Trophoblast cell (in vitro differentiated cells and primary cell): Measurements from ENCODE around the gene ZNF660.
A peak's percentile ranks its signal among the peaks of the same experiment; 100 is the strongest.

Experiments used
- DNase-seq, 2 donors: peaks; one replicate each; pipeline ENCODE4 v3.0.0-alpha.2; 2016
- H2AFZ ChIP-seq: 2 replicates; pipeline ENCODE4 v1.6.1; 2013; ENCODE audit warnings: low read length, moderate library complexity, mild to moderate bottlenecking; ENCODE audit not compliant: insufficient read depth, poor library complexity
- H2AK5ac ChIP-seq: 2 replicates; pipeline ENCODE4 v1.6.1; 2013; ENCODE audit warnings: mild to moderate bottlenecking, low read length
- H2BK120ac ChIP-seq: 2 replicates; pipeline ENCODE4 v1.6.1; 2013; ENCODE audit warnings: low read length, mild to moderate bottlenecking, moderate library complexity; ENCODE audit not compliant: insufficient read depth, poor library complexity
- H2BK12ac ChIP-seq: 2 replicates; pipeline ENCODE4 v1.6.1; 2013; ENCODE audit warnings: mild to moderate bottlenecking, low read length, moderate library complexity
- H2BK5ac ChIP-seq: 2 replicates; pipeline ENCODE4 v1.6.1; 2013; ENCODE audit warnings: low read length, low read depth, moderate library complexity, mild to moderate bottlenecking; ENCODE audit not compliant: poor library complexity
- H3K14ac ChIP-seq: 2 replicates; pipeline ENCODE4 v1.6.1; 2013; ENCODE audit warnings: mild to moderate bottlenecking, low read length
- H3K18ac ChIP-seq: 2 replicates; pipeline ENCODE4 v1.6.1; 2013; ENCODE audit warnings: mild to moderate bottlenecking, low read length
- H3K23ac ChIP-seq: 2 replicates; pipeline ENCODE4 v1.6.1; 2013; ENCODE audit warnings: low read length
- H3K27ac ChIP-seq: 2 replicates; pipeline ENCODE4 v1.5.1; 2013; ENCODE audit warnings: low read depth, mild to moderate bottlenecking, inconsistent platforms, low read length, moderate library complexity
- H3K27me3 ChIP-seq: 2 replicates; pipeline ENCODE4 v1.6.1; 2013; ENCODE audit warnings: inconsistent platforms, mild to moderate bottlenecking, low read length, moderate library complexity; ENCODE audit not compliant: insufficient read depth
- H3K36me3 ChIP-seq, 2 experiments: 1 replicate in 1 of 2; 2 replicates in 1 of 2; pipeline ENCODE4 v1.6.1; 2013; ENCODE audit warnings: low read length in 2 of 2, mild to moderate bottlenecking in 2 of 2, moderate library complexity in 1 of 2; ENCODE audit not compliant: insufficient read depth in 2 of 2, control insufficient read depth in 1 of 2
- H3K4ac ChIP-seq: 2 replicates; pipeline ENCODE4 v1.6.1; 2013; ENCODE audit warnings: low read depth, mild to moderate bottlenecking, low read length, moderate library complexity
- H3K4me1 ChIP-seq, 2 experiments: 1 replicate in 1 of 2; 2 replicates in 1 of 2; pipeline ENCODE4 v1.6.1; 2013; ENCODE audit warnings: low read length in 2 of 2, mild to moderate bottlenecking in 2 of 2, moderate library complexity in 1 of 2; ENCODE audit not compliant: insufficient read depth in 2 of 2, control insufficient read depth in 1 of 2
- H3K4me2 ChIP-seq: 2 replicates; pipeline ENCODE4 v1.6.1; 2013; ENCODE audit warnings: inconsistent platforms, mild to moderate bottlenecking, low read length, moderate library complexity
- H3K4me3 ChIP-seq: 2 replicates; pipeline ENCODE4 v1.5.1; 2013; ENCODE audit warnings: mild to moderate bottlenecking, low read depth, low read length, inconsistent platforms
- H3K79me1 ChIP-seq: one replicate; pipeline ENCODE4 v1.6.1; 2013; ENCODE audit warnings: low read length
- H3K79me2 ChIP-seq: 2 replicates; pipeline ENCODE4 v1.6.1; 2013; ENCODE audit warnings: low read length, mild to moderate bottlenecking; ENCODE audit not compliant: control insufficient read depth, insufficient read depth, poor library complexity
- H3K9ac ChIP-seq: 2 replicates; pipeline ENCODE4 v1.6.1; 2013; ENCODE audit warnings: mild to moderate bottlenecking, low read length
- H3K9me3 ChIP-seq: 2 replicates; pipeline ENCODE4 v1.6.1; 2013; ENCODE audit warnings: low read depth, mild to moderate bottlenecking, control low read depth, inconsistent platforms, low read length; ENCODE audit not compliant: insufficient read depth
- H4K12ac ChIP-seq: 2 replicates; pipeline ENCODE4 v1.6.1; 2013; ENCODE audit warnings: low read depth, mild to moderate bottlenecking, low read length, moderate library complexity
- H4K8ac ChIP-seq: 2 replicates; pipeline ENCODE4 v1.6.1; 2013; ENCODE audit warnings: low read depth, mild to moderate bottlenecking, low read length, moderate library complexity
- H4K91ac ChIP-seq: one replicate; pipeline ENCODE4 v1.6.1; 2013; ENCODE audit warnings: low read depth, mild to moderate bottlenecking, low read length, moderate library complexity
- WGBS: extraction: QIAGEN DNeasy Blood & Tissue Kit; methylation state at CpG from one replicate; pipeline ENCODE4 v1.1.7; 2013; ENCODE audit warnings: missing lambda C conversion rate; ENCODE audit not compliant: insufficient read length, insufficient coverage; ENCODE audit errors: extremely low coverage; 5-methylcytosine and 5-hydroxymethylcytosine counted together

The ZNF660 gene

GRCh38 chr3:44596621-44597020 is 11.9 kb downstream of the ZNF660 start:
- H4K12ac ChIP-seq: no peak overlapping the region
- H2BK120ac ChIP-seq: no peak overlapping the region
- H3K79me1 ChIP-seq: no peaks in the 10 kb centered on the region
- no peak overlapping the region for H2AFZ ChIP-seq
- H4K91ac ChIP-seq: no peak overlapping the region
- no CpG with 5 or more reads among the region's 1 CpG for WGBS
- no peaks in the 10 kb centered on the region for H3K27me3 ChIP-seq
- H3K4me1 ChIP-seq: no peaks in the 10 kb centered on the region
- no peak overlapping the region for H2BK12ac ChIP-seq
- H3K9me3 ChIP-seq: no peaks in the 10 kb centered on the region
- no peak overlapping the region for H3K9ac ChIP-seq
- H3K4ac ChIP-seq: no peak overlapping the region
- no peak overlapping the region for H3K23ac ChIP-seq
- no peak overlapping the region for H3K4me3 ChIP-seq
- H2BK5ac ChIP-seq: no peak overlapping the region
- H3K79me2 ChIP-seq: no peaks in the 10 kb centered on the region
- H3K27ac ChIP-seq: no peak overlapping the region
- H3K36me3 ChIP-seq: peaks cover 6 to 22% of the 10 kb centered on the region in 2 experiments
- DNase-seq: no peak
- H3K14ac ChIP-seq: no peak overlapping the region
- no peak overlapping the region for H3K4me2 ChIP-seq
- no peak overlapping the region for H3K18ac ChIP-seq
- no peak overlapping the region for H4K8ac ChIP-seq
- H2AK5ac ChIP-seq: no peak overlapping the region

- H4K8ac ChIP-seq: no peak overlapping the region
- H2BK5ac ChIP-seq: no peak overlapping the region
- DNase-seq: no peak
- H2AFZ ChIP-seq: no peak overlapping the region
- no peaks in the 10 kb centered on the region for H3K27me3 ChIP-seq
- no peak overlapping the region for H4K12ac ChIP-seq
- no peaks in the 10 kb centered on the region for H3K79me1 ChIP-seq
- peaks cover 0 to 3% of the 10 kb centered on the region in 2 experiments for H3K36me3 ChIP-seq
- no peak overlapping the region for H3K27ac ChIP-seq
- H3K9ac ChIP-seq: no peak overlapping the region
- no peak overlapping the region for H4K91ac ChIP-seq
- H2AK5ac ChIP-seq: no peak overlapping the region
- no peak overlapping the region for H3K18ac ChIP-seq
- H2BK12ac ChIP-seq: no peak overlapping the region
- WGBS: no CpG with 5 or more reads among the region's 2 CpGs
- no peak overlapping the region for H3K23ac ChIP-seq
- H3K4me1 ChIP-seq: no peaks in the 10 kb centered on the region
- H3K79me2 ChIP-seq: no peaks in the 10 kb centered on the region
- H3K4me2 ChIP-seq: no peak overlapping the region
- no peaks in the 10 kb centered on the region for H3K9me3 ChIP-seq
- H2BK120ac ChIP-seq: no peak overlapping the region
- H3K14ac ChIP-seq: no peak overlapping the region
- no peak overlapping the region for H3K4me3 ChIP-seq
- H3K4ac ChIP-seq: no peak overlapping the region
These were observed 17.0 kb downstream of the ZNF660 start for GRCh38 chr3:44601749-44602148.

GRCh38 chr3:44612678-44613077 is 27.9 kb downstream of the ZNF660 start:
- Histone ChIP-seq H3K4me1 (no peaks in the 10 kb centered on the region), H3K9me3 (no peaks in the 10 kb centered on the region), H3K4ac (no peak overlapping the region), H4K91ac (no peak overlapping the region), H3K18ac (no peak overlapping the region), H3K14ac (no peak overlapping the region), H3K4me2 (no peak overlapping the region), H4K12ac (no peak overlapping the region), H3K4me3 (no peak overlapping the region), H3K9ac (no peak overlapping the region), H3K27ac (no peak overlapping the region), H3K79me1 (no peaks in the 10 kb centered on the region), H2AFZ (no peak overlapping the region), H2BK12ac (no peak overlapping the region), H2AK5ac (no peak overlapping the region), H3K36me3 (peaks cover 0 to 1% of the 10 kb centered on the region in 2 experiments), H4K8ac (no peak overlapping the region), H3K23ac (no peak overlapping the region), H3K79me2 (no peaks in the 10 kb centered on the region), H3K27me3 (no peaks in the 10 kb centered on the region), H2BK5ac (no peak overlapping the region), H2BK120ac (no peak overlapping the region)
- no peak for DNase-seq

GRCh38 chr3:44624749-44625480 is 40.2 kb downstream of the ZNF660 start, which contains the start of gene ZNF197:
Gene ZNF197 (plus strand): TSS chr3:44625036. CDS start chr3:44629155, 4,119 bp downstream.
- Histone ChIP-seq H3K79me1 (peaks cover 6% of the 10 kb centered on the region), H2AFZ (peak within 1 kb of the TSS; percentile 96), H3K9ac (peak within 1 kb of the TSS; percentile 67), H4K91ac (peak within 1 kb of the TSS; percentile 76), H4K8ac (peak within 1 kb of the TSS; percentile 95), H3K14ac (peak within 1 kb of the TSS; percentile 92), H3K79me2 (peaks cover 3% of the 10 kb centered on the region), H3K36me3 (peaks cover 6 to 7% of the 10 kb centered on the region in 2 experiments), H4K12ac (peak within 1 kb of the TSS; percentile 97), H3K4ac (peak within 1 kb of the TSS; percentile 81), H3K23ac (no peak within 1 kb of the TSS), H3K4me2 (peak within 1 kb of the TSS; percentile 73), H3K27ac (peak within 1 kb of the TSS; percentile 68), H2AK5ac (peak within 1 kb of the TSS; percentile 87), H3K4me1 (no peaks in the 10 kb centered on the region), H3K9me3 (peaks cover 2% of the 10 kb centered on the region), H2BK120ac (peak within 1 kb of the TSS; percentile 33), H3K27me3 (no peaks in the 10 kb centered on the region), H2BK5ac (peak within 1 kb of the TSS; percentile 55), H3K4me3 (peak within 1 kb of the TSS; percentile 87), H2BK12ac (peak within 1 kb of the TSS; percentile 38), H3K18ac (peak within 1 kb of the TSS; percentile 90)
- WGBS: no CpG with 5 or more reads among the region's 47 CpGs
- DNase-seq: peak; percentile 31 to 48
